GM06990 (cell line): Measurements from ENCODE around the gene DCLK2.

Source experiments
- DNase-seq: peaks from one replicate; pipeline ENCODE4 v3.0.0-alpha.2; 2011; ENCODE audit not compliant: insufficient read length; ENCODE audit errors: extremely low read depth
- H3K27me3 ChIP-seq: replicated peaks from 2 replicates; pipeline ENCODE4 v1.6.0; 2011; ENCODE audit warnings: low read length; ENCODE audit not compliant: control insufficient read depth, insufficient read depth
- H3K36me3 ChIP-seq: 2 replicates; pipeline ENCODE4 v1.5.1; 2011; ENCODE audit warnings: low read length; ENCODE audit not compliant: control insufficient read depth, insufficient read depth
- H3K4me3 ChIP-seq: replicated peaks from 2 replicates; pipeline ENCODE4 v1.5.1; 2011; ENCODE audit warnings: low read depth, mild to moderate bottlenecking, control low read depth, low read length
- CTCF ChIP-seq: IDR thresholded peaks from 2 replicates; pipeline ENCODE4 v1.5.1; 2011; ENCODE audit warnings: low read length, control low read depth, mild to moderate bottlenecking, inconsistent platforms; ENCODE audit not compliant: insufficient read depth, poor library complexity, severe bottlenecking

The DCLK2 gene

DNA sequence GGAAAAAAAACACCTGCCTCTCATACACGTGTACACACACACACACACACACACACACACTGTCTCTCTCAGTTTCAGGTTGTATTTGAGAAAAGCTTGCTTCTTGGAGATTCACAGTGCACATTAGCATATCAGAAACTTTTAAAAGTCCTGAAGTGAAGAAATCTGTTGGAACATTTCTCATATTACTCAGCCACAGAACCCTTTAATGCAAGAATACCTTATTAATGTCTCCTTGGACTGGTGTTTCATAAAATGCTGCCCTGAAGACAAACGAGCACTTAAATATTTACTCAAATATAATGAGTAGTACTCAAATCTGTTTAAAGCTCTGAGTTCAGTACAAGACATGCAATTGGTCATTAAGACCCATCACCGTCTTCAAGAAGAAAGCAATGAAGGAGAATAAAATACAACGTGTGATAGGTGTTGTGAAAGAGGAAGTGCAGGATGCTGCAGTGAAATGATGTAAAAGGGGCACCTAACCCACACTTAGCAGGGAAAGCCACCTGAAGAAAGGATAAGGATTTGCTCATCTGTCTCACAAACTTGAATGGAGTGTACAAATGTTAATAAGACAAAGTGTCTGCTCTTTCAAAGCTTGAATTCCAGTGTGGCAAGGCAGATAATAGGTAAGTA, 57.0 kb downstream of the DCLK2 start:
- no peak for DNase-seq
- no peaks in the 10 kb centered on the region; the same call in 1 of the 2 replicates for H3K27me3 ChIP-seq
- no peak overlapping the region for H3K4me3 ChIP-seq
- no peaks in the 10 kb centered on the region for H3K36me3 ChIP-seq
- TF ChIP-seq CTCF: no peak

DNA sequence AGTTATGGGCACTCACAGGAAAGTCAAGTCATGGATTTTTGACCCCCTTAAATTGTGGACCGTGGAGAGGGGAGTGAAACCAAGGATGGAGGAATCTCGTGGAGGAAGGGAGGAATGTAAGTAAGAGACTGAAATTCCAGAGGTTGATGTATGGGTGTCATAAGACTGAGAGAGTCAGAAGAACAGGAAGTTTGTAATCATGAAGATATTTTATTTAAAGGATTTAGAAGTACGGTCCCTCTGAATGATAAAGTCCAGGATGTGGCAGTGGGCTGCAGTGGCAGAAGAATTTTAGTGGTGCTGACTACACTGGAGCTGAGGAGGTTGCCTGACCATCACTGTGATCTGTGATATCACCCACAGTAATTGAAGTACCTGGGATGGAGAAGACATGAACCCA, 57.8 kb downstream of the DCLK2 start:
- H3K27me3 ChIP-seq: no peaks in the 10 kb centered on the region; the same call in 1 of the 2 replicates
- TF ChIP-seq CTCF: no peak
- DNase-seq: no peak
- H3K4me3 ChIP-seq: no peak overlapping the region
- H3K36me3 ChIP-seq: no peaks in the 10 kb centered on the region

GRCh38 chr4:150136481-150136880, 58.2 kb downstream of the DCLK2 start:
- no peak for DNase-seq
- Histone ChIP-seq H3K36me3 (no peaks in the 10 kb centered on the region), H3K4me3 (no peak overlapping the region), H3K27me3 (no peaks in the 10 kb centered on the region; the same call in 1 of the 2 replicates)
- no peak for TF ChIP-seq CTCF

- Histone ChIP-seq H3K36me3 (no peaks in the 10 kb centered on the region), H3K27me3 (no peaks in the 10 kb centered on the region), H3K4me3 (no peak overlapping the region)
- DNase-seq: no peak
- no peak for TF ChIP-seq CTCF
These were observed 61.1 kb downstream of the DCLK2 start for GRCh38 chr4:150139297-150139865.

DNA sequence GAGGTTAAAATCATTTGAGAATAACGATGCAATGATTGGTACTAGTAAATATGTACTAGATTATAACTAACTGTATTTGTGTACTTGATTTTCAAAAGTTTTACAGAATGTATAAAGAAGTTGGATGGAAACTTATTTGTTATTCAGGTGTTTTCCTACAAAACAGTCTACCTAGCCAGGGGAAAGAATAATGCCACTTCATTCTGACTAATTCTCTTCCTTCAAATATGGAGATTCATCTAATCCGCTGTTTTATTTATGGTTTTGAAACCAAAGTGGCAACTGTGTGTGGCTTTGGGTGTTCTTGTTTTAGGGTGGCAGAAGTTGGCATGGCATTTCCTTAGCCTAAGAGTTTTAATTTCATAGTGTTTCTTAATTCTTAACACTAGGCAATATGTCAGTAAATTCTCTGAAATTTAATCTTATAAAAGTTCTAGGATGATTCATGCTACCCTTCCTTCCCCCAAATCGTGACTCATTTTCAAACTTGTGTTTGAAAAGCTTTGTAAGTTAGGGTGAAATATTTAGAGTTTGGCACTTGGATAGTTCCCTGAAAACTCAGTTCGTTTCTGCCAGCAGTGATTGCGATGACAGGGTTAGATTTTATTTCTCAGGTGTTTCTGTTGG, 62.6 kb downstream of the DCLK2 start:
- no peaks in the 10 kb centered on the region for H3K36me3 ChIP-seq
- DNase-seq: no peak
- no peaks in the 10 kb centered on the region for H3K27me3 ChIP-seq
- no peak overlapping the region for H3K4me3 ChIP-seq
- no peak for TF ChIP-seq CTCF
